Measurements from ENCODE around the gene DDX17.

- TF ChIP-seq GATA3 (IDR thresholded peaks at IDR 0.05; ENCODE audit: low read depth, low read length) (no peak), GATA2 (IDR thresholded peaks at IDR 0.05; ENCODE audit: low read depth, low read length) (no peak)
These were observed 18.2 kb downstream of the DDX17 start for GRCh38 chr22:38487946-38488345.

All from SH-SY5Y (cell line).